HepG2 (cell line): ENCODE data around the gene DNAJC13. TPM values are rescaled to one million over a fixed set of nuclear protein-coding genes. Genes with fewer than 3 reads are reported as not detected.

Experiments used
- ATAC-seq: fragments of 200-7000 bp; cut with Tn5 transposase; 3 replicates; pipeline ENCODE4 v1.9.1; 2020; ENCODE audit warnings: mild to moderate bottlenecking, moderate library complexity
- BruUV-seq: library from RNA; stranded (reverse); fragments of 400-500 nt; replicated peaks from 2 replicates; lab custom pipeline; 2021; lab: Mats Ljungman, UMichigan
- CTCF ChIA-PET: fragments of 300-600 bp; formaldehyde crosslinking; extraction: SDS; loops from one replicate; lab custom pipeline; 2021; ENCODE audit warnings: low total read pairs, inconsistent platforms, low intra/inter-chr PET ratio; lab: Yijun Ruan, JAX
- POLR2A ChIA-PET: fragments of 350-600 bp; sonication (Branson Sonifier 250); formaldehyde crosslinking; loops from one replicate; lab custom pipeline; 2020; ENCODE audit warnings: antibody characterized with exemption, inconsistent platforms; lab: Yijun Ruan, JAX
- DNase-seq: peaks from one replicate; pipeline ENCODE4 v3.0.0-alpha.2; 2015; ENCODE audit warnings: low spot score
- FAIRE-seq: peaks from 3 replicates; lab custom pipeline; 2011; peaks lifted over from hg19 to GRCh38; lab: Jason Lieb, UNC
- H2AFZ ChIP-seq: one replicate; pipeline ENCODE4 v1.6.1; 2011; ENCODE audit warnings: low read length, inconsistent platforms
- H3K27ac ChIP-seq: fragments of 300-600 bp; 3 replicates; pipeline ENCODE4 v1.8.0; 2011; ENCODE audit warnings: mixed run types, mild to moderate bottlenecking, mixed read lengths, low read length, inconsistent platforms; ENCODE audit not compliant: insufficient read depth; ENCODE audit errors: extremely low read length
- H3K27me3 ChIP-seq, 2 experiments: fragments of 200-600 bp in 1 of 2; 2 replicates in 1 of 2; 3 replicates in 1 of 2; pipeline versions ENCODE4 v1.6.0 to v1.8.0; 2011; ENCODE audit warnings: low read length in 2 of 2, mild to moderate bottlenecking in 2 of 2, moderate library complexity in 2 of 2, inconsistent platforms in 1 of 2; ENCODE audit not compliant: insufficient read depth in 2 of 2, control insufficient read depth in 1 of 2
- H3K36me3 ChIP-seq, 2 experiments: fragments of 200-600 bp in 1 of 2; replicated peaks in 1 of 2; 2 replicates in 1 of 2; 3 replicates in 1 of 2; pipeline versions ENCODE4 v1.5.1 to v1.8.0; 2011; ENCODE audit warnings: low read length in 2 of 2, inconsistent platforms in 1 of 2; ENCODE audit not compliant: insufficient read depth in 2 of 2, control insufficient read depth in 1 of 2
- H3K4me1 ChIP-seq: 2 replicates; pipeline ENCODE4 v1.5.1; 2012; ENCODE audit warnings: low read length, inconsistent platforms; ENCODE audit not compliant: insufficient read depth
- H3K4me2 ChIP-seq: 2 replicates; pipeline ENCODE4 v1.6.0; 2011; ENCODE audit warnings: low read depth, low read length, inconsistent platforms
- H3K4me3 ChIP-seq, 3 experiments: fragments of 200-600 bp in 1 of 3; sonication (generic), shearing (Covaris generic) in 1 of 3; replicated peaks in 1 of 3; 2 replicates each; pipeline ENCODE4 v1.5.1; 2011 to 2016; ENCODE audit warnings: low read length in 3 of 3, inconsistent platforms in 2 of 3, low read depth in 2 of 3, mild to moderate bottlenecking in 2 of 3, control low read depth in 1 of 3, mixed read lengths in 1 of 3; ENCODE audit not compliant: insufficient read depth in 1 of 3
- H3K79me2 ChIP-seq: one replicate; pipeline ENCODE4 v1.6.1; 2011; ENCODE audit warnings: low read length, inconsistent platforms; ENCODE audit not compliant: insufficient read depth
- H3K9ac ChIP-seq: 2 replicates; pipeline ENCODE4 v1.6.0; 2011; ENCODE audit warnings: mild to moderate bottlenecking, low read depth, low read length, inconsistent platforms; ENCODE audit not compliant: insufficient read depth
- H3K9me3 ChIP-seq: 2 replicates; pipeline ENCODE4 v1.5.1; 2012; ENCODE audit warnings: mild to moderate bottlenecking, low read length
- H4K20me1 ChIP-seq: 2 replicates; pipeline ENCODE4 v1.6.0; 2011; ENCODE audit warnings: inconsistent platforms, mild to moderate bottlenecking, low read length, moderate library complexity; ENCODE audit not compliant: insufficient read depth
- ADNP ChIP-seq: sonication (generic); formaldehyde crosslinking; IDR thresholded peaks from 2 replicates; pipeline ENCODE4 v1.4.0; 2020; ENCODE audit warnings: missing genetic modification reagents
- AGO1 ChIP-seq: fragments of 200-400 bp; formaldehyde crosslinking; IDR thresholded peaks from 2 replicates; pipeline ENCODE4 v1.6.1; 2017; ENCODE audit warnings: mild to moderate bottlenecking, low read depth, low read length, moderate library complexity; ENCODE audit not compliant: poor library complexity, severe bottlenecking
- CEBPB ChIP-seq: IDR thresholded peaks from 2 replicates; pipeline ENCODE4 v1.6.1; 2011; ENCODE audit warnings: low read depth, low read length, improper control_type of control experiment, borderline replicate concordance
- EHMT2 ChIP-seq: fragments of 200-600 bp; sonication (generic); IDR thresholded peaks from 2 replicates; pipeline ENCODE4 v1.7.0; 2017; ENCODE audit warnings: antibody characterized with exemption, low read depth, low read length, borderline replicate concordance
- ETS1 ChIP-seq: sonication (generic); formaldehyde crosslinking; IDR thresholded peaks from 2 replicates; pipeline ENCODE4 v1.4.0; 2020; ENCODE audit warnings: missing genetic modification reagents
- FOXP1 ChIP-seq, 2 experiments: fragments of 450-650 bp in 1 of 2; IDR thresholded peaks; 2 replicates each; pipeline ENCODE4 v1.6.1; 2017 to 2018; ENCODE audit warnings: antibody characterized with exemption in 1 of 2
- GLI4 ChIP-seq: sonication (generic); formaldehyde crosslinking; IDR thresholded peaks from 2 replicates; pipeline ENCODE4 v1.5.1; 2020; ENCODE audit warnings: missing genetic modification reagents, mild to moderate bottlenecking, moderate library complexity, borderline replicate concordance
- MXD4 ChIP-seq: IDR thresholded peaks from 2 replicates; pipeline ENCODE4 v1.6.1; 2016; ENCODE audit warnings: mild to moderate bottlenecking, missing biosample characterization, missing genetic modification reagents
- NR1H2 ChIP-seq: sonication (generic); formaldehyde crosslinking; IDR thresholded peaks from 2 replicates; pipeline ENCODE4 v1.8.1; 2022; ENCODE audit warnings: low read depth, missing genetic modification reagents, borderline replicate concordance
- ZNF12 ChIP-seq: sonication (generic); formaldehyde crosslinking; IDR thresholded peaks from 2 replicates; pipeline ENCODE4 v1.5.0; 2020; ENCODE audit warnings: missing genetic modification reagents
- ZNF224 ChIP-seq: sonication (generic); formaldehyde crosslinking; IDR thresholded peaks from 2 replicates; pipeline ENCODE4 v1.5.0; 2020; ENCODE audit warnings: mild to moderate bottlenecking, missing genetic modification reagents
- ZNF776 ChIP-seq: sonication (generic); formaldehyde crosslinking; IDR thresholded peaks from 2 replicates; pipeline ENCODE4 v1.4.0; 2020; ENCODE audit warnings: mild to moderate bottlenecking, missing genetic modification reagents
- WGBS: methylation state at CpG from one replicate; pipeline ENCODE4 v1.1.6; 2017; ENCODE audit warnings: low lambda C conversion rate; 5-methylcytosine and 5-hydroxymethylcytosine counted together
- in situ Hi-C: cut with HindIII; loops from 2 replicates; pipeline ENCODE4 v1.10.0; 2017; ENCODE audit warnings: low pct_unique_long_range_greater_than_20kb; ENCODE audit not compliant: extremely low pct_ligation_motif_present
- intact Hi-C: fragments of 100-400 bp; cut with micrococcal nuclease; formaldehyde crosslinking; loops from one replicate; pipeline ENCODE4 v1.10.0; 2022; ENCODE audit not compliant: unreplicated experiment
- polyA plus RNA-seq, 8 experiments: library from polyadenylated mRNA; depleted of rRNA in 3 of 8; stranded (reverse) in 7 of 8; unstranded in 1 of 8; fragments of >200 nt; fragmentation: Illumina TruSeq in 4 of 8; extraction: Trizol in 4 of 8; gene quantifications; 2 replicates each; pipeline versions ENCODE4 v1.2.1 to v1.2.3, GENCODE V29; 2011 to 2016; ENCODE audit warnings: low read depth in 4 of 8, missing spikeins in 1 of 8, mixed read lengths in 1 of 8; ENCODE audit not compliant: insufficient read depth in 1 of 8
- total RNA-seq, 5 experiments: library from RNA; depleted of rRNA; stranded (reverse); fragments of >200 nt; fragmentation: Illumina TruSeq; extraction: Trizol; gene quantifications; 2 replicates each; pipeline ENCODE4 v1.2.3, GENCODE V29; 2016; ENCODE audit warnings: low read depth in 1 of 5
- TF ChIP-seq, protein P1 (sequence below): sonication (generic); formaldehyde crosslinking; IDR thresholded peaks from 2 replicates; pipeline ENCODE4 v1.4.0; 2020; ENCODE audit warnings: missing genetic modification reagents

DNAJC13 gene
- total and polyA plus RNA-seq, 2 of the 13 experiments (the other 11 are each of a cell fraction or from before 2014, with no cell fraction given) = 9.1 to 26.2 TPM

DNA sequence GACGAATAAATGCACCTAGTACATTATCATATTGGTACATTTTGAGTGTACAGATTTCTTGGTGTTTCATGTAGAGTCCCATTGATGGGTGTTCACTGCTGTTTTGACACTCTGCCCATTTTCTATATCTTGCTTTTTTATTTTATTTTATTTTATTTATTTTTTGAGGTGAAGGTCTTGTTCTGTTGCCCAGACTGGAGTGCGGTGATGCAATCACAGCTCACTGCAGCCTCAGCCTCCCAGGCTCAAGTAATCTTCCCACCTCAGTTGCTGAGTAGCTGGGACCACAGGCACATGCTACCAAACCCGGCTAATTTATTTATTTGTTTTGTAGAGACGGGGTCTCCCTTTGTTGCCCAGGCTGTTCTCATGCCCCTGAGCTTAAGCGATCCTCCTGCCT is 44.2 kb downstream of the DNAJC13 start:
- Histone ChIP-seq H3K4me2 (no peak overlapping the region), H3K79me2 (no peaks in the 10 kb centered on the region), H3K27ac (no peak overlapping the region), H3K4me1 (no peaks in the 10 kb centered on the region), H3K9me3 (no peaks in the 10 kb centered on the region), H2AFZ (no peak overlapping the region), H3K27me3 (no peaks in the 10 kb centered on the region), H3K9ac (no peak overlapping the region), H3K36me3 (peaks cover 3 to 40% of the 10 kb centered on the region in 2 experiments), H4K20me1 (no peaks in the 10 kb centered on the region; the same call in 1 of the 2 replicates), H3K4me3 (no peak overlapping the region)
- no peak for TF ChIP-seq ETS1 (CRISPR knock-in tag)
- TF ChIP-seq CEBPB = peak; percentile 32; the same call in 1 of the 2 replicates
- in situ Hi-C loops (no loop called here), intact Hi-C loops (no loop called here)
- ChIA-PET CTCF (no interaction called here), POLR2A (no interaction called here)
- WGBS = 95% methylated on average over 5 of the region's 5 CpGs
- no peak for DNase-seq
- no peak for ATAC-seq
- no TSS peak for BruUV-seq
- no peak for FAIRE-seq

- H3K4me2 ChIP-seq = no peak overlapping the region
- BruUV-seq = no TSS peak
- FAIRE-seq = no peak
- in situ Hi-C loops (no loop called here), intact Hi-C loops (no loop called here)
- H2AFZ ChIP-seq = no peak overlapping the region
- no peaks in the 10 kb centered on the region for H3K9me3 ChIP-seq
- H3K27me3 ChIP-seq = no peaks in the 10 kb centered on the region
- POLR2A ChIA-PET = no interaction called here
- H3K9ac ChIP-seq = no peak overlapping the region
- CTCF ChIA-PET = no interaction called here
- no peak for ATAC-seq
- H3K36me3 ChIP-seq = peaks cover 3 to 35% of the 10 kb centered on the region in 2 experiments; a peak in 4 of 5 replicates
- no peaks in the 10 kb centered on the region for H3K79me2 ChIP-seq
- no peaks in the 10 kb centered on the region for H3K4me1 ChIP-seq
- no peak overlapping the region for H3K4me3 ChIP-seq
- no peaks in the 10 kb centered on the region; the same call in 1 of the 2 replicates for H4K20me1 ChIP-seq
- no peak for DNase-seq
- no peak overlapping the region for H3K27ac ChIP-seq
- TF ChIP-seq ADNP (no peak), ZNF12 (CRISPR knock-in tag) (no peak), ZNF224 (CRISPR knock-in tag) (no peak), MXD4 (no peak), GLI4 (CRISPR knock-in tag) (no peak), AGO1 (no peak), ZNF776 (CRISPR knock-in tag) (no peak), EHMT2 (no peak), NR1H2 (CRISPR knock-in tag) (no peak), FOXP1 (IDR thresholded peaks at IDR 0.05) (no peak), FOXP1 (CRISPR knock-in tag; IDR thresholded peaks at IDR 0.05) (no peak)
- TF ChIP-seq, protein P1, sequence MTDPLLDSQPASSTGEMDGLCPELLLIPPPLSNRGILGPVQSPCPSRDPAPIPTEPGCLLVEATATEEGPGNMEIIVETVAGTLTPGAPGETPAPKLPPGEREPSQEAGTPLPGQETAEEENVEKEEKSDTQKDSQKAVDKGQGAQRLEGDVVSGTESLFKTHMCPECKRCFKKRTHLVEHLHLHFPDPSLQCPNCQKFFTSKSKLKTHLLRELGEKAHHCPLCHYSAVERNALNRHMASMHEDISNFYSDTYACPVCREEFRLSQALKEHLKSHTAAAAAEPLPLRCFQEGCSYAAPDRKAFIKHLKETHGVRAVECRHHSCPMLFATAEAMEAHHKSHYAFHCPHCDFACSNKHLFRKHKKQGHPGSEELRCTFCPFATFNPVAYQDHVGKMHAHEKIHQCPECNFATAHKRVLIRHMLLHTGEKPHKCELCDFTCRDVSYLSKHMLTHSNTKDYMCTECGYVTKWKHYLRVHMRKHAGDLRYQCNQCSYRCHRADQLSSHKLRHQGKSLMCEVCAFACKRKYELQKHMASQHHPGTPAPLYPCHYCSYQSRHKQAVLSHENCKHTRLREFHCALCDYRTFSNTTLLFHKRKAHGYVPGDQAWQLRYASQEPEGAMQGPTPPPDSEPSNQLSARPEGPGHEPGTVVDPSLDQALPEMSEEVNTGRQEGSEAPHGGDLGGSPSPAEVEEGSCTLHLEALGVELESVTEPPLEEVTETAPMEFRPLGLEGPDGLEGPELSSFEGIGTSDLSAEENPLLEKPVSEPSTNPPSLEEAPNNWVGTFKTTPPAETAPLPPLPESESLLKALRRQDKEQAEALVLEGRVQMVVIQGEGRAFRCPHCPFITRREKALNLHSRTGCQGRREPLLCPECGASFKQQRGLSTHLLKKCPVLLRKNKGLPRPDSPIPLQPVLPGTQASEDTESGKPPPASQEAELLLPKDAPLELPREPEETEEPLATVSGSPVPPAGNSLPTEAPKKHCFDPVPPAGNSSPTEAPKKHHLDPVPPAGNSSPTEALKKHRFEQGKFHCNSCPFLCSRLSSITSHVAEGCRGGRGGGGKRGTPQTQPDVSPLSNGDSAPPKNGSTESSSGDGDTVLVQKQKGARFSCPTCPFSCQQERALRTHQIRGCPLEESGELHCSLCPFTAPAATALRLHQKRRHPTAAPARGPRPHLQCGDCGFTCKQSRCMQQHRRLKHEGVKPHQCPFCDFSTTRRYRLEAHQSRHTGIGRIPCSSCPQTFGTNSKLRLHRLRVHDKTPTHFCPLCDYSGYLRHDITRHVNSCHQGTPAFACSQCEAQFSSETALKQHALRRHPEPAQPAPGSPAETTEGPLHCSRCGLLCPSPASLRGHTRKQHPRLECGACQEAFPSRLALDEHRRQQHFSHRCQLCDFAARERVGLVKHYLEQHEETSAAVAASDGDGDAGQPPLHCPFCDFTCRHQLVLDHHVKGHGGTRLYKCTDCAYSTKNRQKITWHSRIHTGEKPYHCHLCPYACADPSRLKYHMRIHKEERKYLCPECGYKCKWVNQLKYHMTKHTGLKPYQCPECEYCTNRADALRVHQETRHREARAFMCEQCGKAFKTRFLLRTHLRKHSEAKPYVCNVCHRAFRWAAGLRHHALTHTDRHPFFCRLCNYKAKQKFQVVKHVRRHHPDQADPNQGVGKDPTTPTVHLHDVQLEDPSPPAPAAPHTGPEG (CRISPR knock-in tag) = no peak
Observed at GRCh38 chr3:132464066-132464465, 46.8 kb downstream of the DNAJC13 start.
